Activated T-helper 1 cell treated with anti-CD3 and anti-CD28 coated beads, Interleukin-2, amount 50 U/mL, for 16 hours (primary cell): Measurements from ENCODE around the gene LPAR3.

Experiments used
- DNase-seq, 2 donors: peaks; one replicate each; pipeline ENCODE4 v3.0.0-alpha.2; 2020; ENCODE audit warnings: low read depth in 1 of 2, low spot score in 1 of 2

LPAR3 gene

DNA sequence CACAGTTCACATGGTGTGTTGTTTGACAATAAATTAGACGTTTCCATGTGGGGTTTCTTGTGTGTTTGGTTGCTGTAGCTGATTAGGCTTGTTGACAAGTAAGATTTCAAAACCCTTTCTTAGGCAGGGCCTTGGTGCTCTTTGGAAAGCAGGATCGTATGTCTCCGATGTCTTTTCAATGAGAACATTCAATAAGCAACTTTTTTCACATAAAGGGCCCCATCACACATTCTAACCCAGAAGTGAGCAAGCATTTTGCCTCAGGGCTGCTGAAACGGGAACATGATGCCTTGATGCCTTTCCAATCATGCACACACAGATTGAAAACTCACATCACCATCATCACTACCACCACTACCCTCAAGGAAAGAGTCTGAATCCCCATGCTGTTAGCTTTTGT lies 33.1 kb downstream of the LPAR3 start:
- DNase-seq: no peak

DNA sequence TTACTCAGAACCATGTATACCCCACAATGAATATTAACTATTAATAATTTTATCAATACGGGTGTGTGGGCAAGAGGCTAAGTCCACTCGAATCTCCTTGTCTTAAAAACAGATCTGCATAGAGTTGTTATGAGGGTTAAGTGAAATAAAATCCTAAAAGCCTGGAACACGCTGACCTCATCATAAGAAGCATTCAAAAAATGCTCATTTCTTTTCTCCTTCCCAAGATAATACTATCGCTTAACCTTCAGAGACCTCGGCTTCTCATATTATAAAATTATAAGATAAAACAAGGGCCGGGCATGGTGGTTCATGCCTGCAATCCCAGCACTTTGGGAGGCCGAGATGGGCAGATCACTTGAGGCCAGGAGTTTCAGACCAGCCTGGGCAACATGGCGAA lies 35.1 kb downstream of the LPAR3 start:
- DNase-seq: no peak

DNA sequence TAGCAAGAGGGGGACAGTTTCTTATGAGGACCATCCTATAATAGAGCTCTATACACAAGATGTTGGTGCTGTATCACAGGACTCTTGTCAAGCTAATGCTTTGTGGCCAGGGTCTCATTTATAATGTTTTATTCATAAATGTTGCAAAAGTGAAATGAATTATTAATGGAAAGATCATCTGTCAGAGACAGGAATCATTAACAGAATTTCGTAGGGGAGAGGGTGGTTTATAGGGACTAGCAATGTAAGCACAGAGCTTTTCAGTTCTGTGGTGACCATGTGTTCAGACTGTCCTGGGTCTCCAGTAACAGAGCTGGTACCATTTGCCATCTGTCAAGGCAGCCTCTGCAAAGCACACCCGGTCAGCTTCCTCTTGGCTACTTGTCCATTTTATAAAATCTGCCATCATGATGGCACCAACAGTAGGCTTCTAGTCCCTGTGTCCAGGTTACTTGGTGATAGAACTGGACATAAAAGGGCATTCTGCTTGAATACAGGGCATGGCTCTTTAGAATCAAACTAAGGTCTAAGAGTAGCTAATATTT lies 36.2 kb downstream of the LPAR3 start:
- no peak for DNase-seq

DNA sequence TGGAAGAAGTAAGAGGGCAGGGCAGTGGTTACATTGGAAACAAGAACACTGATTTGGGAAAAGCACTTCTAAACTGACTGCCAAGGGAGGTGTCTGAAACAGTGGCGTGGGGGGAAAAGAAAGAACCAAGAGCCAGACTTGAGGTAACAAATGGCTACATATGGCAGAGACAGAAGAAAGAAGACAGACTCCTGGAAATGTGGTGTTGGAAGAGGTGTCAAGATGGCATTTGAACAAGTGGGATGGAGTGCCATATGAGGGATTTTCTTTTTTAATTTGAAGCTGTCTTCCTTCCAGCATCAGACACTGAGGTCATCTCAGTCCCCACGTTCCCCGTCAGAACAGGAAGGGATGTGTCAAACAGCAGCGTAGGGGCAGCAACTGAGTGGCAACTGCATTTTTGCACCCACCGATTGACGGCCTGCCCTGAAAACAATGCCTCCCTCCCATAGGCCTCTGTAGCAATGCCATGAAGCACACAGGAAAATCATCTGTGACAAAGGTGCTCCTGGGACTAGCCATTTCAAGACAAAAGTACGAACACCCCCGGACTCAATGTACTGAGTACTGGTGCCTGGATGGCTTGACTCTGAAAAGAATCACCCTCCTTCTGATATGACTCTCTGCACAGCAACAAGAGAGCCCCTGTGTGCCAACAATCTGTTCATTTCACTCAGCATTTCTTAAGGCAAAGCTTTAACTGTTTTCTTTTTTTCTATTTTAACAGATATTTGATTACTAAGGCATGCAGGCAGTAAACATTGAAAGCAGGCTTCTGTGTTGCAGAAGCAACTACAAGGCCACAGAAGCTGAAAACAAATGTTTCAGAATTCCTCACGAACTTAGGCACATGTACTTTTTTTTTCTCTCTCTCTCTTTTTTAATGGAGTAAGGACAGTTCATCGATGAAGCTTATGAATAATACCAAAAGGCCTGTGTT lies 37.0 kb downstream of the LPAR3 start:
- no peak for DNase-seq

DNA sequence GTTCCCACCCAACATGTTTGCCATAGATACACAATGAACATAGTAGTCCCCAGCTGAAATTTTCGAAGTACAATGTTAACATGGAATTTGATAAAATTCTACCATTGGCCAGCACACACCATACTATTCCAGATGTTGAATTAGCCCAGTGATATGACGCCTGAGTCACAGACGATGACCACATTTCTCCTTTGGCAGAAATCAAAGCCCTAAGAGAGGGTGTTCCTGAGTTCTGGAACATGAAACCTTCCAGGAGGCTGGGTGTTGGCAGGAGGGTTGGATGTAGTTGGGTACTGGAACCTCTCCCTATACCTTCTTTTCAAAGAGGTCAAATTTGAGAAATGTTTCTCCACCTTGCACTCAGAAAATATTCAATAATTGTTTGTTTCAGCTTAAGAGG lies 37.8 kb downstream of the LPAR3 start:
- no peak for DNase-seq

DNA sequence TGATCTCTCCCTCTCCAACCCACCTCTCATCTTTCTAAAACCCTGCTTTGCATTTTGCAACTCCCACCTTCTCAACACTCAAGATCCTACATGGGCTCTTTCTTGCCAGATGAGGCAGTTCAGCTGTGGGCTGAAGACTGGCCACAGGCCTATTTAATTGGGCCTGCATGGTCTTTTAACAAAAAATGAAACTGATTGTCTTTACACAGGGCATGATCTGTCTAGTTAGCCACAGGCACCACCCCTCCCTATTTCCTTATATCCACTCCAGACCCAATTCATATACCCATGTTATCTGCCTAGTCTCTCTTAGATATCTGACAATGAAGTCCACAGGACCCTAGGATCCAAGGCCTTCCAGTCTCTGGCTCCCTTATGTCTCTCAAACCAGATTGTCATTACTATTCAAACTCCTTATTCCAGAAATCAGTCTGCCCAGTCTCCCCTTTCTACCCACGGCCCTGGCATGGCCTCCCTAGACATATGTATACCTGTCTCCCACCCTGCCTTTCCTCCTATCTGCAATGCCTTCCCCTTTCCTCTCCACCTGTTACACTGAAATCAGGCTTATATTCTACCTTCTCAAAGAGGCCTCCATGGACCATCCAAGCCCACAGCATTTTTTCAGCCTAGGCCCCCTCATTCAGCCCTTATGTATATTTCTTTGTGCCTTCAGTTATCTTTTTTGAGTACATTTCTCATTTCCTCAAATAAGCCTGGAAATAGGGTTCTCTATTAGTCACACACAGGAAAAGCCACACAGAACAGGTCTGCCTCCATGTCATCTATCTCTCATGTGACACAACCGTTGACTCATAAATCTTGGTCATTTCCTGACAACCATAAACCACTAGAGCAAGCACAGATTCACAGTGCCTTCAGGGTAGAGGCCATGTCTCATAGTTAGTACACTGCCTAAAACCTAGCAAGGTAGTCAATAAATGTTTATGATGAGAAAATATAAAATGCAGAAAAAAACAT lies 39.0 kb downstream of the LPAR3 start:
- no peak for DNase-seq

DNA sequence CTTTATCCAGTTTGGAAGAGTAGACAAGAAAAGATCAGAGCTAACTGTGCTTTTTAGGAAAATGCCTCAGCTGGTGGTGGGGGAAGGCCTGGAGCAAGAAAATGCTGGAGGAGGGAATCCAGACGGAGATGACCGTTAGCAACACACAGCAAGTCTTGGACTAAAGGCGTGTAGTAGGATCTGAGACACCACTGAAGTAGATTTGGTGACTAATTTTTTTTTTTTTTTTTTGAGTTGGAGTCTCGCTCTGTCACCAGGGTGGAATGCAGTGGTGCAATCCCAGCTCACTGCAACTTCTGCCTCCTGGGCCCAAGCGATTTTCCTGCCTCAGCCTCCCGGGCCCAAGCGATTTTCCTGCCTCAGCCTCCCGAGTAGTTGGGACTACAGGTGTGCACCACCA lies 41.2 kb downstream of the LPAR3 start:
- DNase-seq: no peak

DNA sequence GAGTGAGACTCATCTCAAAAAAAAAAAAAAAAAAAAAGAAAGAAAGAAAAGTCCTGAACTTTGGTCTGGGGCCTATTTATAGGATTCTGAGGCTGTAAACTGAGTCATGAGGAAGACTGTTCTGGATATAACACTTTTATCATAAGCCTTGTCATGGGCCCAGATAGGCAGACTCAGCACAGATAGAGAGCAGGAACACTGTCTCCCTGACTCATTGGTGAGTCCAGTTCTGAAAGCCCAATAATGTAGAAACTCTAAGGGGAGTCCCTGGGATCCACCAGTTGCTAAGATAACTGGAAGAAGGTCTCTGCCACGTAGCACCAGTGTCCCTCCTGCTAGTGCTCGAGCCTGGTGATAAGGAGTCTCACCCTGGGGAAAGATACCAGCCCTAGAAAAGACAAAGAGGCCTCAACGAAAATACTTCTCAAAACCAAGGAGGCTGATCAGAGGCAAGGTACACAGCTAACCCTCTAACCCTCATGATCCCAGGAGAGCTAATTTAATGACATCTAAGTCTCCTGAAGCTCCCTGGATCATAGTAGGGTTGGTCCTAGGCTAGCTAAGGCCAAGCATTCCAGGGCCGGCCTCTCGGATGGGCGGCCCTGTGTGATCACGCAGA lies 43.5 kb downstream of the LPAR3 start:
- DNase-seq: no peak

DNA sequence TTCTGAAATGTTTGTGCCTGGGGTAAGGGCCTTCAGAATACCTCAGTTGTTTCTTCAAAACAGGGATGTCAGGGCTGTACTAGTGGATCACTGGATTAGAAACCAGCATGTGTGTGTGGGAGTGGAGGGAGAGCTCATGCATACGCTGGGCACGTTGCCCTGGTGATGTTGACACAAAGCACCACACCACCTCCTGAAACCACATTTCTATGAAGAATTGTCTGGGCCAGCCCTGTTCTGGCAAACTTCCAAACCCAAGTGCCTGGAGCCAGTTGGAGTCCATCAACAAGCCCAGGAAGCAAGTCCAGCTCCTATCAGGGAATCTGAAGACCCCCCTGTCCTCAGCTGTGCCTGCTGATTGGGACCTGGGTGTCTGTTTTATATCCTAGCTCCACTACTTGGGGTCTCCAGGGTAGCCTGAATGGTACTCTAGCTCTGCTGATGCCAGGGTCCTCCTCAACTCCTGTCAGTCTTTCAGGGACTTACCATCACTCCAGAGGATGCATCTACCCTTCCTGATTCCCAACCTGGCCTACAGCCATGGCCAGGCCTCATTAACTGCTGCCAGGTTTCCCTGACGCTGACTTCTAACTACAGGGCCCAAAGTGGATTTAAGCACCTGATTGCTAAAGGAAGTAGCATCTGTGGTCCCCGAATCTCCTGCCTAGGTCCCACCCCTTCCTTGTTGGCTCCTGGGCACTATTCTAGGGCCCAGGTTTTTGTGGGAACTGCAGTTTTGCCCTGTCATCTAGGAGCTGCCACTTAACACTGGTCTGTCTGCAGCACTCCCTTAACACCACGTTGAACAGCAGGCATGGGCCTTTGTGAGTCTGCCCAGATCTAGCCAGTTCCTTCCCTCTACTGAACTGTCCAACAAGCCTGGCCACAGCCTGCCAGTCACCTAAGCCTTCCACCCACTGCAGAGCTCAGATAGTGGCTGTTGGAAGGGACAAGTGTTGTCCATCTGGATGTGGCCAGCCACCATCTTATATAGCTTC lies 45.5 kb downstream of the LPAR3 start:
- DNase-seq: no peak

DNA sequence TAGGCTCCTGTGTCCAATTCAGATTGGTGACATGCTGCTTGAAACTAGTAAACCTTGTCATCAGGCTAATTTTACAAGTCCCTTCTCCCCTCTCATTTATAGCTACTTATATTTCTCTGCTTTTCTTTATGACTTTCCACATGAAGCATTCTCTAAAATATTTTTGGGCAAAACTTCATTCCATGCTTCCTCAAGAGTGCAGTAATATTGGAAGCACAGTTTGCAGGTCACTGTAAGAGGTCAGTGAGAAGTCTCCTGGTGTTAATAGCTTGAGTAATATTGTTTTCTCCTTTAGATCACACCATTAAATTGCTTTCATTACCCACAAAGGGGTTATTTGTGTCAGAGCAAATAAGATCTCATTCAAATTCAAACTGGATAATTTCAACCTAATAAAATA lies 46.6 kb downstream of the LPAR3 start:
- DNase-seq: no peak

DNA sequence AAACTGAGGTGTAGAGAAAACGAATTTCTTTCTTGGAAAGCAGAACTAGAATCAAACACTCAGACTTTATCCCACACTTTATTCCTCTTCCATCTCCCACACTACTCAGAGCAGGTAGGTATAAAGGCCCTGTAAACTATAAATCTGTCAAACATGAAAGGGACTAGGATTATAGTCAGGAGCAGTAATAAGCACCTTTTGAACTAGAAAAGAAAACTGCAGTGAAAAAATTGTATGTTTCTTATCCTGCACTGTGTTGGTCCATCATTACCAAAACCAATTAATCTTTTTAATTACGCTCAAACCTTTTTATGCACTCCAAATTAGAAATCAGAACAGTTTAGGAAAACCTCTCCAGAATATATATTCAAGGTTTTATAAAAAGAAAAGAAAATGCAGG lies 47.6 kb downstream of the LPAR3 start:
- no peak for DNase-seq

DNA sequence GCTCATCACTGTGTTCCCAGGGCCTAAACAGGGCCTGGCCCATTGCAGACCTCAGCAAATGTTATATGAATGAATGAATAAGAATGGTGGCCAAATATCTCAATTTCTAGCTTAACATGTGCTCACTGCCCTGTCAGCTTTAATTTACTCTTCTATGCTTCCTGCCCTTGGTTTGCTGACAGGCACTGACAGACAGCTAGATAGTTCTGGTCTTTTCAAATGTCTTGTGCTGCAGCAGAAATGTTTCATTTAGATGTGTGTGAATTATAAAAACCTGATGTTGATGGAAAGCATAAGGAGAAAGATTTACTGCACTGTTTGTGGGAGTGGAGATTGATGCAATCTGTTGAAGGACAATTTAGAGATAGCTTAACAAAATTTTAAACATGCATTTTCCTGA lies 48.9 kb downstream of the LPAR3 start:
- DNase-seq: no peak

DNA sequence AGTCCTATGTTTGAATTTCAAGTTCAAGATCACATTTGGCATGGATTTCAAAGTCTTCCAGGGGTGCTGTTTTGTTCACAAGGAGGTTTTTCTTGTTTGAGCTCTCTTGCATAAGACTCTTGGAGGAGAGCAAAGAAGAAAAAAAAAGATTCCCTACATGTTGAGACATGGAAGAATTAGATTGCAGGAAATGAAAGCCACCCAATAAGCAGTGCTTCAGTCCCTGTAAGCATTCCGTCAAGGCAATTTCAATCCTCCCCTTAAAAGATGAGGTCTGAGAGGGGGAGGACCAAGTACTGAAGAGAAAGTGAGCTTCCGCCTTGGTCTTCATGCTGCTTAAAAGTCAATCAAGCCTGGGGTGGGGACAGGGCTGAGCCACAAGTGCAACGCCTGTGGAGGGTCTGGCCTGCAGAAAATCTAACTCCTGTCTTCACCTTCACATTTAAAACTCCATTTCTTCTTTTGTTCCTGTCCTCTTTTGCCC lies 50.2 kb downstream of the LPAR3 start:
- DNase-seq: no peak

DNA sequence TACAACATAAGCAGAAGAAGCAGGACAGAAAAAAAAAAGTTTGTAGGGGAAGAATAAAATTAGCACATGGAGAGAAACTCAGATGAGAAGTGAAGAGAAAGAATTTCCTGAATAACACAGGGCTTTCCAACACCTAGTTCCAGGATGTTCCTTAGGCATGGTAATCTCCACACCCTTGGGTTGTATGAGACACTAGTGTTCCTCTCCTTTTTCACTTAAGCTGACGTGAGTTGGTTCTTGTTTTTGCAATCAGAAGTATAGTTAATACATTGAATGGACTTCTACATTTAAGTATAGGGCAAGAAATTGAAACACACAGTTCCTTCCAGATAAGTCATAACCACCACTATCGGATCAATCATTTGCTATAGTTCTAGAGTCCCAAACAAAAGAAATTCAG lies 51.0 kb downstream of the LPAR3 start:
- no peak for DNase-seq

DNA sequence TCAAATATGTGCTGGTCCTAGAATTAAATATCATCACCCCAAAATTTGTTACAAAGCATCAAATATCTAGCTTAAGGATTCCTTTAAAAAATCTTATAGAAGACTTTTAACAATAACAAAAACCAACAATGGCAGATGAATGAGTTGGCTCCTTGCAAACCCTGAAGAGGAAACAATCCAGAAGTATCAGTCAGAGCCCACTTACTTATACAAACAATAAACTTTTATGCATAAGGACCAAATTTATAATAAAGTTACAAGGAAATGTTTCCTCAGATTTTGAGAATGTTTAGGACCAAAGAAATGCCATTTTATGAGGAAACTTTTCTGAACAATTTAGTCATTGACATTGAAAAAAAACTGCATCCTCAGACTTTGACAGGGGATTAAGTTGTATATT lies 52.7 kb downstream of the LPAR3 start:
- DNase-seq: no peak

DNA sequence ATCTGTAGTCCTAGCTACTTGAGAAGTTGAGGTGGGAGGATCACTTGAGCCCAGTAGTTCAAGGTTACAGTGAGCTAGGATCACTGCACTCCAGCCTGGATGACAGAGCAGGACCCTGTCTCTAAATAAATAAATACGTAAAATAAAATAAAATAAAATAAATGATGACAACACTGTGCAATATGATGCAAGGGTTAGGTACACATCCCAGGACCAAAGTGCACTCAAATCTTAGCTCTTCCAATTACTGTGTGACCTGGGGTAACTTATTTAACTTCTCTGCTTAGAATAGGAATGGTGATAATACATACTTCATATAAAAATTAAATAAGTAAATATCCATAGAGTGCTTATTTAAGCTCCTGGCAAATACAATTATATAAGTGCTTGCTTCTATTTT lies 53.5 kb downstream of the LPAR3 start:
- DNase-seq: no peak

DNA sequence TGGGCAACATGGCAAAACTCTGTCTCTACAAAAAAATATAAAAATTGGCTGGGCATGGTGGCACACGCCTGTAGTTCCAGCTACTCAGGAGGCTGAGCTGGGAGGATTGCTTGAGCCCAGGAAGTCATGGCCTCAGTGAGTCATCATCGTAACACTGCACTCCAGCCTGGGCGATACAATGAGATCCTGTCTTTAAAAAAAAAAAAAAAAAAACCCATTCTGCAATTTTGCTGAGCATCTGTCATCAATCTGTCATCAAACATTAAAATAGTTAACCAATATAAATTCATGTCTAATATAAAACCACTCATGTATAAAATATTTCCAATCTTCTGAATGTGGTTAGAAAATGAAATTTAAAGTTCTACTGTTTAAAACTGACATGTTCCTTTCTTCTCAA lies 56.9 kb downstream of the LPAR3 start:
- DNase-seq: no peak

DNA sequence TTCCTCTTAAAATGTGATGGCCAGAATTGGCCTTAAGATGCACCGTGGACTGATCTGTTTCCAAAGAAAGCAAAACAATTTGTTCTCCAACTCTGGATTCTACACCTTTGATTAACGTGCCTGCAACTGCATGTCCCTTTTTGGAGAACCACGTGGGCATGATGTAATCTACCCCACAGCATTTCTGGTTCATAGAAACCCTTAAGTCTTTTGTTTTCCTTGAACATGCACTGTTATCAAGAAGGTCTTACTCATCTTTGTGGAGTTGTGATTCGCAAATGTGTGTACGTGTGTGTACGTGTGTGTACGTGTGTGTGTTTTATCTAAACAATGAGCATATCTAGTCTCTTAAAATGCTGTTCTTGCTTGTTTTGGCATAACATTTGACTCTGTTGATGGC lies 57.8 kb downstream of the LPAR3 start:
- DNase-seq: no peak

DNA sequence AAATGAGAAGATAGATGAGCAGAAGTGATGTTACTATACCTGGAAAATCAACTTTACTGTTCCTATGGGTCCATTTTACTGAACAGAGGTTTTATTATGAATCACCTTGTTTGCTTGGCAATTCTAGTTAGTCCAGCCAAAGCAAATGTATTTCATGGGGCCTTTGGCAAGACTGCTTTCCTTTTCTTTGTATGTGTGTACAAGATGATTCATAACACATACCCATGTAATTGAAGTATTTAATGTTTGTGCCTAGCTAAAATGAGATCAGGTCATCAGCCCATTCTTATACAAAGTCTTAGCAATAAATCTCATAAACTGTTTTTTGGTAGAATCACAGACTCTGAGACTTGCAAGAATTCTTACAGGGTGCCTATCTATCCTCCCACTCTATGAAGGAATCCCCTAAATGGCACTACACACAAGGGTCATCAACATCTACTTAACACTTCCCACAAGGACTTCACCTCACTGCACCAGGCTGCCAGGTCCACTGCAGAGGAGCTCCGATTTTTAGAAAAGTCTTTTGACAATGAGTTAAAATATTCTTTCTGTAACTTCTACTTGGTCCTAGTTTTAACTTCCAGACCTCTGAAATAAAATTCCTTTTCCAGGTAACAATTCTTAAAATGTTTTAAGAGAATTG lies 58.5 kb downstream of the LPAR3 start:
- no peak for DNase-seq
